Bone marrow (tissue), 2 donors: ENCODE measurements around the gene CALHM1.
A peak's percentile ranks its signal among the peaks of the same experiment; 100 is the strongest.

ENCODE experiments used
- DNase-seq, 2 donors: peaks; one replicate each; lab custom pipeline; 2025; lab: John Stamatoyannopoulos, UW

CALHM1 gene

DNA sequence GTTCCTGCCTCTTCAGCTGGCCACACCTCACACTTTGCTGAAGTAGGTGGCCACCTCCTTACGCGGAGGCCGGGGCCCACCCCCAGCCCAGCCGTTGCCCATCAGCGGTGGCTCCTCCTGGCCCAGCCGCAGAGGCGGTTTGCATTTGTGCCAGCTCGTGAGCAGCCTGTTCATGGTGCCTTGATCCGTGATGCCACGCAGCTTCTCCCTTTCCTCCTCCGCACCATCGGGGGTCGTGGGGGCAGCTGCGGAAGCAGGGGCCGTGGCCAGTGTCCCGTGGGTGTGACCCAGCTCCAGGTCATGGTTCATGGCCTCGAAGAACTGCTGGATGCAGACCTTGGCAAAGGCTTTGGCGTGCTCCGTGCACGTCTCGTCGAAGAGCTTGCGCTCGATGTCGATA lies 3.5 kb downstream of the CALHM1 start:
- no peak for DNase-seq

DNA sequence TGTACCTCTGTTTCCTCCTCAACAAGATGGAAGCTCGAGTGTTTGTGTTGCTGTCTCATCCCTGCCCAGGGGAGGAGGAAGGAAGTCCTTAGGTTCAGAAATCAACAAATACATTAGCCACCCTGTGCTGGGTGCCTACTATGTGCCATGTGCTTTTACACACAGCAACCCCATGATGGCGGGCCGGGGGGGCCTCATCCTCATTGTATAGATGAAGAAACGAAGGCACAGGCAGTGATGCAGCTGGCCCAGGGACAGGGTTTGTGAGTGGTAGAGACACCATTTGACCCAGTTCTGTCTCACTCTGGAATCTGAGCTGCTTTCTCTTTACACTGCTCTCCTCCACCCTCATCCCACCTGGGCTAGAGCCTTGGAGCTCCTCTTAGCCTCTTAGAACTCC lies 4.7 kb downstream of the CALHM1 start:
- DNase-seq: no peak

DNA sequence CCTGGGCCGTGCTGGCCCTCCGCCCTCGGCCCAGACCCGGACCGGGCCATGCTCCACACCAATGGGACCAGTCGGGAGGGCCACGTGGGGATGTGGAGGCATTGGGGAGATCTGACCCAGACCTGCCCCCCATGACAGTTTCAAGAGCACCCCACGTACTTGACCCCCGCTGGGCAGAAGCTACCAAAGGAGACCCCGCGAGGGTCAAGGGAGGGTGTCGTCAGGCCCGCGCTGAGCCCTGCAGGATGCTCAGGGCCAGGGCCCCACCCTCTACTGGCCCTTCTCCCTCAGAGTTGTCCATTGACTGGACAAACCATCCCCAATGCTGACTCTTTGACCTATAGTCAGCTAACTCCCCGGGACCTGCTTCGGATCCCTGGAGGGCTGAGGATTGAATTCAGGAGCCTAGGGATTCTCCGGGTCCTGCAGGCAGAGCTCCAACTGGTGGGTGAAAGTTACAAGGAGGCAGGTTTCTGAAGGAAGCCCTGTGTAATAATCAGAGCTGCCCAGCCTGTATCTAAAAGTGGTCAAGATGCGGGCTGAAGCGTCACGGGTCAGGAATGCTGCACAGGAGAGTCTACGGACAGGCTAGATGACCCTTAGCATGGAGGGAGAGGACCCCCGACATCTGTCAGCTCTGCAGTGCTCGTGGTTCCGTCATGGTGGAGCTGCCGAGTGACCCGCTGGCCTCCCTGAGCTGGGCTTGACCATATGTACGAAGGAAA lies 6.0 kb downstream of the CALHM1 start:
- DNase-seq: no peak

- peak; percentile 34 to 56 for DNase-seq
Observed at GRCh38 chr10:103451831-103452505, 6.7 kb downstream of the CALHM1 start, which contains the start of gene CALHM2. TSS of gene CALHM2 (minus strand) at chr10:103452370. CDS start at chr10:103449941, 2,429 bp downstream.

- peak in 1 of 2 donors; percentile 16 for DNase-seq
Observed at GRCh38 chr10:103451091-103451813, 7.4 kb downstream of the CALHM1 start.

- DNase-seq: no peak
Observed at GRCh38 chr10:103450201-103450695, 8.5 kb downstream of the CALHM1 start.

- DNase-seq: no peak
Observed at GRCh38 chr10:103449208-103450144, 9.2 kb downstream of the CALHM1 start.

DNA sequence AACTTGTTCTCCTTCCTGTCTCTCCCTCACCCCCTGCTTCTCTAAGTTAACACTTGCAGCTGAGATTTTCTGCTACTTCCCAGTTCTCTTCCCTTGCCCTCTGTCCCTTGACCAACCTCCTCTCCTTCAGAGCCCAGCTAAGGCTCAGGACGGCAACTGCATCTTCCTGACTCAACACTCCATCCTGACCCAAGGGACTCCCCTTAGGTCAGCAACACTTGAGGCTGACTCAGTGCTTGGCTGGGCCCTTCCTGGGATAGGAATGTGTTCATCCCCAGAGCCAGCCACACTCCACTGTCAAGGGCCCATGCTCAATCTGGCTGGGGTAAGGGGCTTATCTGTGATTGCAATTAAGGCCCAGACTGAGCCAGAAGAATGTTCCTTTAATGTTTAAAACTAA lies 10.0 kb downstream of the CALHM1 start:
- DNase-seq: no peak

DNA sequence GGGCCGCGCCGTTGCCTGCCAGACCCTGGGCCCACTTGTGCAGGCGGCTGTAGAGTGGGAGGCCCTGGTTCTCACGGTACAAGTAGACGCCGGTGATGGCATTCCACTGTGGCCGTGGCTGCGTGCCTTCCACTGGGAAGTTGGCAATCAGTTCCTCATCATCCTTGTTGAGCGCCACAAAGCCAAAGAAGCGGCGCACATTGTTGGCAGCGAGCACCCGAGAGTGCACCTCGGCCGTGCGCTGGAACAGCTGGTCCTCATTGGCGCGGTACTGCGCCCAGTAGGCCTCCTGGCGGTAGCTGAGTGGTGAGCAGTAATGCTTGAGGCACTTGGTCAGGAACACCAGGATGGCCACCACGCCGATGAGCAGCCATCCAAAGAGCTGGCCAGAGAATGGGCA lies 11.5 kb downstream of the CALHM1 start:
- no peak for DNase-seq

DNA sequence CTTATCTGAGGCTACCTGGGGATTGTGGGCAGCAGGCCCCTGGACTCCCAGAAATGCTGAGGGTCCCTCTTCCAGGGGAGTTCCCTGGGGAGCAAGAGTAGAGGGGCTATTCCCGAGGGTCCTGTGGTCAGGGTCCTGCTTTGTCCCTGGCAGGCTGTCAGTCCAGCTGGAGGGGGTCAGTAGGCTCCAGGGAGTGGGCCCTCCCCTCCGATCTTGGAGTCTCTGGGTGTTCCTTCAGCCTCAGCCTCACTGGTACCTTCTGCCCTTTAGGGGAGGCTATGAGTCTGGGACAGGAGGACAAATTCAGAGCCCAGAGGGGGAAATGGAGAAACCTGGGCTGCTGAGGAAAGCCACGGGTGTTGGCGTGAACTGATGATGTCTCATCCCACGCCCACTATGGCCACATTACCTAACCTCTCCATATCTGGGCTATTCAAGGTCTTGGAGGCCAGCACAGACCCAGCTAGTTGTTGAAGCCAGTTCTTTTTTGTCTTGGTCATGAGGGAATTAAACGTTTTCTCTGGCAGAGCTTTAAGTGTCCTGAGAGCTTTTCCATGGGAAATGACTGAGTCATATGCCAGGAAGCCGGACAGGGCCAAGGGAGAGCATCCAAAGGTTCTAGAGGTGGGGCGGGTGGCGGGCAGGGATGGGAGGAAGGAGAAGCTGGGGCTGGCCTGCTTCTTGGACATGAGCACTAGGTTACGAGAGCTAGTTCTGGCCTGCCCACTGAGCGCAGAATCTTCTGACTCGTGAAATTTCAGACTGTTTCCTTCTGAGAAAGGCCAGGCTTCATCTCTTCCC lies 12.7 kb downstream of the CALHM1 start:
- no peak for DNase-seq

DNA sequence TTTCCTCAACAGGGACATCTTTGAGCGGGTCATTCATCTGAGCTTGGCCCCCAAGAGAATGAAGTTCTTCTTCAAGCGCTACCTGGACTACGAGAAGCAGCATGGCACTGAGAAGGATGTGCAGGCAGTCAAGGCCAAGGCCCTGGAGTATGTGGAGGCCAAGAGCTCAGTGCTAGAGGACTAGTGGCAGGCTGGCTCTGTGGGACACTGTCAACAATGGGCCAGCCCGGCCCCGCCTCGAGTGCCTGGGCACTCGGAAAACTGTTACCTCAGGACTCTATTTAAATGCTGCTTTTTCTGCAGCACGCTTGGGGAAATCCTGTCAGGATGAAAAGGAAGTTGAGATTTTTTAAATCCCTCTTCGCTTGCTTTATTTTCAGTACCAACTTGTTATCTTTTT lies 13.3 kb downstream of the CALHM1 start:
- DNase-seq: no peak

DNA sequence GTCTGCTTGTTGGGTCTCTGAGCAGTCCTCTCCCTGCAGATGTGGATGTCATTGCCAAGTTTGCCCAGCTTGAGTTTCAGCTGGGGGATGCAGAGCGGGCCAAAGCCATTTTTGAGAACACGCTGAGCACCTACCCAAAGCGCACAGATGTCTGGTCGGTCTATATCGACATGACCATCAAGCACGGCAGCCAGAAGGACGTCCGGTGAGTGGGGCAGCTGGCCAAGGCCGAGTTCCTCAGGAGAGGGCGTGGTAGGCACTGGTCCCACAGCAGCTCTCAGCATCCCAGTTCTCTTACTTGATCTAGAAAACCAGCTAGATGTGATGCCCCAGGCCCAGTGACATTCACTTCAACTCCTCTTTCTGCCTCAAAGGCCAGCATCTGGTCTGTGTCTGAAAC lies 14.2 kb downstream of the CALHM1 start:
- DNase-seq: no peak

DNA sequence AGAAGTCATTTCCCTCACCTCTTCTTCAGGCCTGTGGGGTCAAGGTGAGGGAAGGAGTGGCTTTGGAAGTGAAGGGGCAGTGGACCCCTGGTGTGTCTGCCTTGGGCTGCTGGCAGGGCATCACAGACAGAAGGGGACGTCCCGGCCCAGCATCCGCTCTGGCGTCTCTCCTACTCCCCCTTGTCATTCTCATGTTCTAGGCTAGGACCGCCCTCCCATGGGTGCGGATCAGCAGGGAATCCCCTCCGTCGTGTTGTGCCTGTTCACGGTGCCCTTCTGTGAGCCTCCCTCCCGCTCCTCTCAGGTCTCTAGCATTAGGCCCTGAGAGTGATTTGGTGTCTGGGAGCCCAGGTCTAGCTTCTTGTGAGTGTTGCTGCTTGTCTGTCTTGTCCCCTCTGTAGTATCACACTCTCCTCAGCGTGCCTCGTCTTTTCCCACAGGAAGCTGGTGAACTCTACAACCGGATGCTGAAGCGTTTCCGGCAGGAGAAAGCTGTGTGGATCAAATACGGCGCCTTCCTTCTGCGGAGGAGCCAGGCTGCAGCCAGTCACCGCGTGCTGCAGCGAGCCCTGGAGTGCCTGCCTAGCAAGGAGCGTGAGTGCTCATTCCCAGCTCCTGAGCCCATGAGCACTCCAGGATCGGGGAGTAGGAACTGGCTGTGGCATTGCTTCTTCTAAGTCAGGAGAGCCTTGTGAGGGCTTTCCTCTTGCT lies 15.1 kb downstream of the CALHM1 start:
- no peak for DNase-seq

- DNase-seq: no peak
Observed at GRCh38 chr10:103442031-103442461, 16.7 kb downstream of the CALHM1 start.

GRCh38 chr10:103441611-103442010 lies 17.1 kb downstream of the CALHM1 start:
- DNase-seq: no peak

- no peak for DNase-seq
Observed at GRCh38 chr10:103441206-103441605, 17.5 kb downstream of the CALHM1 start.

- no peak for DNase-seq
Observed at GRCh38 chr10:103440416-103440815, 18.3 kb downstream of the CALHM1 start.

GRCh38 chr10:103439776-103440175 lies 18.9 kb downstream of the CALHM1 start:
- DNase-seq: no peak

- DNase-seq: no peak
Observed at GRCh38 chr10:103433858-103434257, 24.8 kb downstream of the CALHM1 start.

DNA sequence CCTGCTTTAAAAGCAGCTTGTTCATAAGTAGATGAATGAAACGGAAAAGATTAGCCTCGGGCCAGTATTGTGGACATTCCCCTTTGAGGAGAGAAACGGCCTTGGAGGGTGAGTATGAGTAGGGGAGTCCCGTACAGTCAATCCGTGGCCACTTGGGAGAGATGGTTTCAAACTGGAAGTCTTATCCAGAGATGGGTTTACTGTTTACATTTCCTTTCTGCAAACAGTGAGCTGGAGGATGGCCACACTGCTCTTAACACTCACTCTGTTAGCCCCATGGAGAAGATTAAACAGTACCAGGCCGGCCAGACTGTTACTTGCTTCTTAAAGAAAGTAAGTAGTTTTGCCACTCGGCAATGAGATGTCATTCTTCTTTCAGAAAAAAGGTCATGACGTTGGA lies 26.8 kb downstream of the CALHM1 start:
- no peak for DNase-seq
